B cell (primary cell): ENCODE measurements around the gene ULK4. TPM values are rescaled to one million over a fixed set of nuclear protein-coding genes. Genes with fewer than 3 reads are reported as not detected.

ENCODE experiments used
- ATAC-seq: fragments of 200-7000 bp; cut with Tn5 transposase; one replicate; pipeline ENCODE4 v1.10.0; 2021; ENCODE audit warnings: low read depth, mild to moderate bottlenecking, moderate number of reproducible peaks, moderate library complexity
- CTCF ChIA-PET: fragments of 350-600 bp; sonication (Branson Sonifier 250); formaldehyde crosslinking; loops from one replicate; lab custom pipeline; 2021; ENCODE audit warnings: antibody characterized with exemption, inconsistent platforms; lab: Charles Lee
- POLR2A ChIA-PET: fragments of 350-600 bp; sonication (Branson Sonifier 250); formaldehyde crosslinking; loops from one replicate; lab custom pipeline; 2021; ENCODE audit warnings: antibody characterized with exemption; lab: Charles Lee
- DNase-seq: peaks from one replicate; pipeline ENCODE4 v3.0.0; 2013
- H2AFZ ChIP-seq: 2 replicates; pipeline ENCODE4 v1.6.1; 2012; ENCODE audit warnings: mild to moderate bottlenecking, low read depth, low read length; ENCODE audit not compliant: insufficient read depth, poor library complexity, severe bottlenecking
- H3K27ac ChIP-seq, 2 donors: 1 replicate in 1 of 2; 2 replicates in 1 of 2; pipeline ENCODE4 v1.5.1; 2012 to 2013; ENCODE audit warnings: low read length in 2 of 2, mild to moderate bottlenecking in 2 of 2, moderate library complexity in 1 of 2
- H3K27me3 ChIP-seq, 4 experiments: fragments of 200-600 bp in 1 of 4; sonication (generic) in 1 of 4; replicated peaks in 1 of 4; 1 replicate in 2 of 4; 2 replicates in 2 of 4; pipeline versions ENCODE4 v1.6.1 to v1.7.0; 2013 to 2016; ENCODE audit warnings: low read length in 3 of 4, mild to moderate bottlenecking in 2 of 4, mixed read lengths in 1 of 4, moderate library complexity in 1 of 4; ENCODE audit not compliant: insufficient read depth in 4 of 4, control insufficient read depth in 3 of 4; ENCODE audit errors: control extremely low read depth in 1 of 4
- H3K36me3 ChIP-seq, 2 experiments: replicated peaks in 1 of 2; 1 replicate in 1 of 2; 2 replicates in 1 of 2; pipeline versions ENCODE4 v1.6.1 to v1.7.1; 2013; ENCODE audit warnings: low read length in 1 of 2; ENCODE audit not compliant: insufficient read depth in 2 of 2, control insufficient read depth in 1 of 2; ENCODE audit errors: control extremely low read depth in 1 of 2, extremely low read depth in 1 of 2
- H3K4me1 ChIP-seq, 2 donors: fragments of 200-600 bp in 1 of 2; sonication (generic) in 1 of 2; 1 replicate in 1 of 2; 2 replicates in 1 of 2; pipeline versions ENCODE4 v1.5.1 to v1.6.1; 2013 to 2017; ENCODE audit warnings: low read length in 2 of 2; ENCODE audit not compliant: control insufficient read depth in 2 of 2, insufficient read depth in 2 of 2
- H3K4me2 ChIP-seq: replicated peaks from 2 replicates; pipeline ENCODE3; 2012; ENCODE audit warnings: mild to moderate bottlenecking, low read depth, low read length; ENCODE audit not compliant: poor library complexity, severe bottlenecking
- H3K4me3 ChIP-seq, 5 experiments: fragments of 200-600 bp in 1 of 5; sonication (generic) in 1 of 5; 1 replicate in 3 of 5; 2 replicates in 2 of 5; pipeline versions ENCODE4 v1.5.1 to v1.7.0; 2011 to 2016; ENCODE audit warnings: low read length in 4 of 5, mild to moderate bottlenecking in 4 of 5, low read depth in 2 of 5, control low read depth in 1 of 5, moderate library complexity in 1 of 5; ENCODE audit not compliant: insufficient read depth in 1 of 5; ENCODE audit errors: control extremely low read depth in 1 of 5, extremely low read depth in 1 of 5
- H3K79me2 ChIP-seq: fragments of 200-600 bp; sonication (generic); one replicate; pipeline ENCODE4 v1.6.0; 2016; ENCODE audit warnings: low read length; ENCODE audit not compliant: control insufficient read depth, insufficient read depth
- H3K9ac ChIP-seq: fragments of 200-600 bp; sonication (generic); 2 replicates; pipeline ENCODE4 v1.6.1; 2017; ENCODE audit warnings: mild to moderate bottlenecking, low read length, moderate library complexity
- H3K9me3 ChIP-seq, 3 donors: one replicate each; pipeline versions ENCODE4 v1.6.1 to v1.7.1; 2013; ENCODE audit warnings: low read length in 2 of 3; ENCODE audit not compliant: control insufficient read depth in 2 of 3, insufficient read depth in 1 of 3; ENCODE audit errors: control extremely low read depth in 1 of 3
- H4K20me1 ChIP-seq: 2 replicates; pipeline ENCODE4 v1.6.0; 2012; ENCODE audit warnings: mild to moderate bottlenecking, low read length; ENCODE audit not compliant: insufficient read depth, control insufficient read depth, poor library complexity, severe bottlenecking
- H3K27ac Mint-ChIP-seq: one replicate; pipeline ENCODE4 v1.8.0; 2021; ENCODE audit warnings: mixed read lengths
- H3K27me3 Mint-ChIP-seq: one replicate; pipeline ENCODE4 v1.8.0; 2021; ENCODE audit warnings: mixed read lengths
- H3K4me1 Mint-ChIP-seq: one replicate; pipeline ENCODE4 v1.8.0; 2021; ENCODE audit warnings: mixed read lengths
- H3K4me3 Mint-ChIP-seq: one replicate; pipeline ENCODE4 v1.8.0; 2021; ENCODE audit warnings: mixed read lengths
- H3K9me3 Mint-ChIP-seq: one replicate; pipeline ENCODE4 v1.8.0; 2022; ENCODE audit warnings: mixed read lengths; ENCODE audit not compliant: insufficient read depth
- CTCF ChIP-seq: fragments of 200-600 bp; IDR thresholded peaks from one replicate; pipeline ENCODE4 v1.8.0; 2022; ENCODE audit warnings: antibody characterized with exemption, mild to moderate bottlenecking
- EZH2 ChIP-seq: IDR thresholded peaks from 2 replicates; pipeline ENCODE4 v1.6.1; 2012; ENCODE audit warnings: borderline replicate concordance, low read depth, mild to moderate bottlenecking, moderate library complexity, low read length; ENCODE audit not compliant: insufficient read depth, poor library complexity, severe bottlenecking
- WGBS: methylation state at CpG from one replicate; pipeline ENCODE4 v1.1.5; 2013; ENCODE audit warnings: missing lambda C conversion rate; ENCODE audit not compliant: insufficient coverage; 5-methylcytosine and 5-hydroxymethylcytosine counted together
- intact Hi-C: fragments of 100-400 bp; cut with micrococcal nuclease; formaldehyde crosslinking; loops from one replicate; pipeline ENCODE4 v1.10.0; 2022
- polyA plus RNA-seq: library from polyadenylated mRNA; depleted of rRNA; stranded (reverse); fragments of >200 nt; gene quantifications from 2 replicates; pipeline ENCODE4 v1.2.3, GENCODE V29; 2012
- total RNA-seq, 2 donors: library from RNA; stranded (reverse); fragments of 120-200 nt in 1 of 2; gene quantifications; 1 replicate in 1 of 2; 2 replicates in 1 of 2; pipeline versions ENCODE4 v1.2.3 to v1.2.4, GENCODE V29; 2013 to 2022

ULK4 gene
- total and polyA plus RNA-seq, 2 donors (not counting 1 experiment from before 2014, with no cell fraction given) = 5.2 to 33.7 TPM

GRCh38 chr3:41749988-41750387 is 211.9 kb downstream of the ULK4 start:
- H3K9me3 ChIP-seq = no peaks in the 10 kb centered on the region
- TF ChIP-seq EZH2 (no peak), CTCF (no peak)
- no peak overlapping the region for H3K27ac ChIP-seq
- intact Hi-C loops = no loop called here
- Mint-ChIP-seq H3K4me3 (no peak overlapping the region), H3K9me3 (no peaks in the 10 kb centered on the region), H3K27ac (no peak overlapping the region), H3K27me3 (no peaks in the 10 kb centered on the region), H3K4me1 (no peaks in the 10 kb centered on the region)
- H3K79me2 ChIP-seq = no peaks in the 10 kb centered on the region
- no peak for DNase-seq
- CTCF ChIA-PET = no interaction called here
- no peaks in the 10 kb centered on the region for H3K27me3 ChIP-seq
- no peak overlapping the region for H3K4me3 ChIP-seq
- no peaks in the 10 kb centered on the region for H4K20me1 ChIP-seq
- WGBS = 100% methylated on average over 2 of the region's 4 CpGs
- no peaks in the 10 kb centered on the region for H3K4me1 ChIP-seq
- no peak for ATAC-seq
- H2AFZ ChIP-seq = no peak overlapping the region
- no peak overlapping the region for H3K9ac ChIP-seq
- H3K4me2 ChIP-seq = no peak overlapping the region
- H3K36me3 ChIP-seq = peaks cover 1 to 5% of the 10 kb centered on the region in 2 experiments
- POLR2A ChIA-PET = no interaction called here

DNA sequence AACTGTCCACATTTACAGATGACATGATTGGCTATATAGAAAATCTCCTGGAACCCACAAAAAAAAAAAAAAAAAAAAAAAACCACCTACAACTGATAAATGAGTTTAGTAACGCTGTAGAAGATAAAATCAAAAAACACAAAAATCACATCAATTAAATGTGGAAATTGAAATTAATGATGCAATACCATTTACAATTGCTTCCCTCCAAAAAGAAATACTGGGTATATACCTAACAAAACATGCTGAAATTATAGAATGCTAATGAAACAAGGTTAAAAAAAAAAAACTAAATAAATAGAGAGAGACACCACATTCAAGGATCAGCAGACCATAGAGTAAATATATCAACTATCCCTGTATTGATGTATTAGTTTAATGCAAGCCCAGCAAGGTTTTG is 215.7 kb downstream of the ULK4 start:
- no peak overlapping the region for H3K4me2 ChIP-seq

More for the DNA sequence above, 215.7 kb downstream of the ULK4 start:
- Mint-ChIP-seq H3K27ac (no peak overlapping the region), H3K9me3 (no peaks in the 10 kb centered on the region), H3K4me3 (no peak overlapping the region), H3K4me1 (no peaks in the 10 kb centered on the region), H3K27me3 (no peaks in the 10 kb centered on the region)
- Histone ChIP-seq H3K9me3 (no peaks in the 10 kb centered on the region), H3K4me3 (no peak overlapping the region), H3K36me3 (peaks cover under 1 to 2% of the 10 kb centered on the region in 2 experiments), H4K20me1 (no peaks in the 10 kb centered on the region), H3K9ac (no peak overlapping the region), H3K27ac (no peak overlapping the region), H3K27me3 (no peaks in the 10 kb centered on the region), H3K79me2 (no peaks in the 10 kb centered on the region), H2AFZ (no peak overlapping the region), H3K4me1 (no peaks in the 10 kb centered on the region)
- ChIA-PET POLR2A (no interaction called here), CTCF (no interaction called here)
- intact Hi-C loops = no loop called here
- TF ChIP-seq EZH2 (no peak), CTCF (no peak)
- ATAC-seq = no peak
- no peak for DNase-seq
- WGBS = no CpG with 5 or more reads among the region's 1 CpG
